Cardiac muscle cell (in vitro differentiated cells and primary cell): ENCODE measurements around the gene PLEKHO1. TPM values are rescaled to one million over a fixed set of nuclear protein-coding genes. Genes with fewer than 3 reads are reported as not detected.

Experiments
- DNase-seq, 2 donors: peaks; one replicate each; pipeline versions ENCODE4 v3.0.0 to v3.0.0-alpha.2; 2010 to 2017; ENCODE audit warnings: low read depth in 1 of 2, low spot score in 1 of 2
- H3K27ac ChIP-seq: fragments of 200-600 bp; sonication (generic); 2 replicates; pipeline ENCODE4 v1.5.1; 2016
- H3K27me3 ChIP-seq: fragments of 200-600 bp; sonication (generic); 2 replicates; pipeline ENCODE4 v1.6.0; 2016; ENCODE audit warnings: control low read depth
- H3K36me3 ChIP-seq: fragments of 200-600 bp; sonication (generic); 2 replicates; pipeline ENCODE4 v1.5.1; 2016; ENCODE audit warnings: control low read depth
- H3K4me1 ChIP-seq: fragments of 200-600 bp; sonication (generic); 2 replicates; pipeline ENCODE4 v1.8.1; 2017; ENCODE audit warnings: low read depth, mild to moderate bottlenecking, mixed run types
- H3K4me3 ChIP-seq: fragments of 200-600 bp; sonication (generic); 2 replicates; pipeline ENCODE4 v1.5.1; 2016; ENCODE audit warnings: mild to moderate bottlenecking
- H3K9me3 ChIP-seq: fragments of 200-600 bp; sonication (generic); 2 replicates; pipeline ENCODE4 v1.5.1; 2017; ENCODE audit warnings: low read depth, mild to moderate bottlenecking, control low read depth
- CTCF ChIP-seq: IDR thresholded peaks from 2 replicates; pipeline ENCODE4 v1.5.1; 2012; ENCODE audit warnings: low read depth, mild to moderate bottlenecking, low read length
- polyA plus RNA-seq: library from polyadenylated mRNA; unstranded; fragments of >200 nt; fragmentation: Nextera tagmentation; extraction: Ambion mirVana; gene quantifications from 2 replicates; pipeline ENCODE4 v1.2.1, GENCODE V29; 2016
- total RNA-seq: library from RNA; depleted of rRNA; stranded (reverse); fragments of >200 nt; gene quantifications from 2 replicates; pipeline ENCODE4 v1.2.3, GENCODE V29; 2016

PLEKHO1 gene
- total and polyA plus RNA-seq, 2 experiments from 2014 or later = 94.1 to 149 TPM

GRCh38 chr1:150168960-150169601 lies 19.4 kb downstream of the PLEKHO1 start:
- Histone ChIP-seq H3K9me3 (no peaks in the 10 kb centered on the region), H3K4me3 (no peak overlapping the region), H3K4me1 (peaks cover 10% of the 10 kb centered on the region), H3K36me3 (no peaks in the 10 kb centered on the region), H3K27ac (no peak overlapping the region), H3K27me3 (no peaks in the 10 kb centered on the region)
- peak; percentile 75 to 77 for DNase-seq
- peak; percentile 88 for TF ChIP-seq CTCF

GRCh38 chr1:150171801-150172200 lies 22.1 kb downstream of the PLEKHO1 start:
- Histone ChIP-seq H3K27ac (no peak overlapping the region), H3K4me1 (no peaks in the 10 kb centered on the region), H3K27me3 (no peaks in the 10 kb centered on the region), H3K9me3 (no peaks in the 10 kb centered on the region), H3K4me3 (no peak overlapping the region), H3K36me3 (no peaks in the 10 kb centered on the region)
- no peak for TF ChIP-seq CTCF
- no peak for DNase-seq

- DNase-seq = no peak
- TF ChIP-seq CTCF = no peak
- no peaks in the 10 kb centered on the region for H3K4me1 ChIP-seq
- H3K27me3 ChIP-seq = no peaks in the 10 kb centered on the region
- H3K4me3 ChIP-seq = no peak overlapping the region
- no peaks in the 10 kb centered on the region for H3K9me3 ChIP-seq
- no peak overlapping the region for H3K27ac ChIP-seq
- no peaks in the 10 kb centered on the region for H3K36me3 ChIP-seq
Measured at GRCh38 chr1:150173141-150173585, 23.4 kb downstream of the PLEKHO1 start.

GRCh38 chr1:150176593-150176992 lies 26.9 kb downstream of the PLEKHO1 start:
- no peak for DNase-seq
- Histone ChIP-seq H3K4me1 (no peaks in the 10 kb centered on the region), H3K9me3 (no peaks in the 10 kb centered on the region), H3K36me3 (no peaks in the 10 kb centered on the region), H3K27me3 (no peaks in the 10 kb centered on the region), H3K4me3 (no peak overlapping the region), H3K27ac (no peak overlapping the region)
- TF ChIP-seq CTCF = no peak

- H3K27ac ChIP-seq = no peak overlapping the region
- H3K9me3 ChIP-seq = no peaks in the 10 kb centered on the region
- no peaks in the 10 kb centered on the region for H3K27me3 ChIP-seq
- H3K4me1 ChIP-seq = no peaks in the 10 kb centered on the region
- H3K4me3 ChIP-seq = no peak overlapping the region
- DNase-seq = no peak
- no peak for TF ChIP-seq CTCF
- H3K36me3 ChIP-seq = no peaks in the 10 kb centered on the region
Measured at GRCh38 chr1:150178548-150178947, 28.8 kb downstream of the PLEKHO1 start.
